GM20431 (cell line): ENCODE results near the gene PRDM16.

Source experiments
- in situ Hi-C: fragments of 300-500 bp; cut with MseI, MboI; formaldehyde crosslinking; loops from one replicate; pipeline ENCODE4 v1.15.0; 2020; ENCODE audit warnings: low sequenced_read_pairs; ENCODE audit not compliant: unreplicated experiment

Gene PRDM16

GRCh38 chr1:3351449-3352298 is 282.7 kb downstream of the PRDM16 start:
- in situ Hi-C loops: no loop called here

- in situ Hi-C loops: no loop called here
These were observed 283.4 kb downstream of the PRDM16 start for GRCh38 chr1:3352299-3352951.

GRCh38 chr1:3352952-3353331 is 283.9 kb downstream of the PRDM16 start:
- in situ Hi-C loops: no loop called here

- in situ Hi-C loops: no loop called here
These were observed 284.9 kb downstream of the PRDM16 start for GRCh38 chr1:3353876-3354275.

GRCh38 chr1:3355089-3355488 is 286.1 kb downstream of the PRDM16 start:
- in situ Hi-C loops: no loop called here

- in situ Hi-C loops: no loop called here
These were observed 287.2 kb downstream of the PRDM16 start for GRCh38 chr1:3355894-3356826.

GRCh38 chr1:3356827-3357460 is 287.9 kb downstream of the PRDM16 start:
- in situ Hi-C loops: no loop called here

GRCh38 chr1:3357526-3358297 is 288.7 kb downstream of the PRDM16 start:
- in situ Hi-C loops: no loop called here

GRCh38 chr1:3359351-3359750 is 290.3 kb downstream of the PRDM16 start:
- in situ Hi-C loops: no loop called here

GRCh38 chr1:3359756-3360440 is 290.9 kb downstream of the PRDM16 start:
- in situ Hi-C loops: no loop called here

- in situ Hi-C loops: no loop called here
These were observed 291.7 kb downstream of the PRDM16 start for GRCh38 chr1:3360646-3361257.

GRCh38 chr1:3363023-3363422 is 294.0 kb downstream of the PRDM16 start:
- in situ Hi-C loops: no loop called here

- in situ Hi-C loops: no loop called here
These were observed 294.8 kb downstream of the PRDM16 start for GRCh38 chr1:3363756-3364155.

- in situ Hi-C loops: no loop called here
These were observed 295.5 kb downstream of the PRDM16 start for GRCh38 chr1:3364551-3364950.

GRCh38 chr1:3364983-3365382 is 296.0 kb downstream of the PRDM16 start:
- in situ Hi-C loops: no loop called here

- in situ Hi-C loops: no loop called here
These were observed 296.6 kb downstream of the PRDM16 start for GRCh38 chr1:3365523-3366125.

GRCh38 chr1:3366126-3367051 is 297.4 kb downstream of the PRDM16 start:
- in situ Hi-C loops: no loop called here
